ENCODE results near the gene TMEM229B.

The TMEM229B gene

GRCh38 chr14:67492538-67492937 lies 4.0 kb upstream of the TMEM229B start:
- H3K4me2 ChIP-seq (ENCODE audit: low read length) = no peak overlapping the region
- no peak for TF ChIP-seq CTCF (IDR thresholded peaks at IDR 0.05; ENCODE audit: low read depth, low read length)
- no peak for TF ChIP-seq EZH2phosphoT487 (IDR thresholded peaks at IDR 0.05; ENCODE audit: low read depth)
- peaks cover 7% of the 10 kb centered on the region; the same call in 1 of the 2 replicates for H4K20me1 ChIP-seq (ENCODE audit: insufficient read depth, low read length)
- no peaks in the 10 kb centered on the region for H3K79me2 ChIP-seq (ENCODE audit: low read length)
- no peak overlapping the region for H3K9ac ChIP-seq (ENCODE audit: low read length)
- H3K4me3 ChIP-seq (ENCODE audit: low read length) = no peak overlapping the region
- peaks cover 27% of the 10 kb centered on the region for H3K4me1 ChIP-seq (ENCODE audit: low read length)
- H3K27ac ChIP-seq (ENCODE audit: low read length) = no peak overlapping the region
- H2AFZ ChIP-seq (ENCODE audit: low read depth, low read length) = no peak overlapping the region
- peaks cover 22% of the 10 kb centered on the region for H3K36me3 ChIP-seq (replicated peaks; ENCODE audit: low read depth, low read length)
- H3K27me3 ChIP-seq (ENCODE audit: low read depth, low read length) = peaks cover 39% of the 10 kb centered on the region
- peaks cover 28% of the 10 kb centered on the region; the same call in 1 of the 2 replicates for H3K9me3 ChIP-seq (ENCODE audit: insufficient read depth, low read length)

GRCh38 chr14:67491741-67492507 lies 3.4 kb upstream of the TMEM229B start:
- Histone ChIP-seq H3K4me1 (ENCODE audit: low read length) (peaks cover 32% of the 10 kb centered on the region), H3K4me2 (ENCODE audit: low read length) (no peak overlapping the region), H3K79me2 (ENCODE audit: low read length) (no peaks in the 10 kb centered on the region), H2AFZ (ENCODE audit: low read depth, low read length) (no peak overlapping the region), H3K36me3 (replicated peaks; ENCODE audit: low read depth, low read length) (peaks cover 25% of the 10 kb centered on the region), H3K9ac (ENCODE audit: low read length) (no peak overlapping the region), H3K4me3 (ENCODE audit: low read length) (no peak overlapping the region), H3K9me3 (ENCODE audit: insufficient read depth, low read length) (peaks cover 31% of the 10 kb centered on the region; the same call in 1 of the 2 replicates), H3K27ac (ENCODE audit: low read length) (no peak overlapping the region), H4K20me1 (ENCODE audit: insufficient read depth, low read length) (peaks cover 7% of the 10 kb centered on the region; the same call in 1 of the 2 replicates), H3K27me3 (ENCODE audit: low read depth, low read length) (peaks cover 39% of the 10 kb centered on the region)
- TF ChIP-seq EZH2phosphoT487 (IDR thresholded peaks at IDR 0.05; ENCODE audit: low read depth) (no peak), CTCF (IDR thresholded peaks at IDR 0.05; ENCODE audit: low read depth, low read length) (no peak)

GRCh38 chr14:67491285-67491684 lies 2.8 kb upstream of the TMEM229B start:
- Histone ChIP-seq H3K27me3 (ENCODE audit: low read depth, low read length) (peaks cover 45% of the 10 kb centered on the region), H3K36me3 (replicated peaks; ENCODE audit: low read depth, low read length) (peaks cover 30% of the 10 kb centered on the region), H3K27ac (ENCODE audit: low read length) (no peak overlapping the region), H3K4me2 (ENCODE audit: low read length) (no peak overlapping the region), H3K9me3 (ENCODE audit: insufficient read depth, low read length) (peaks cover 36% of the 10 kb centered on the region; the same call in 1 of the 2 replicates), H3K9ac (ENCODE audit: low read length) (no peak overlapping the region), H3K79me2 (ENCODE audit: low read length) (no peaks in the 10 kb centered on the region), H4K20me1 (ENCODE audit: insufficient read depth, low read length) (peaks cover 7% of the 10 kb centered on the region; the same call in 1 of the 2 replicates), H3K4me1 (ENCODE audit: low read length) (peaks cover 32% of the 10 kb centered on the region), H2AFZ (ENCODE audit: low read depth, low read length) (no peak overlapping the region), H3K4me3 (ENCODE audit: low read length) (no peak overlapping the region)
- TF ChIP-seq CTCF (IDR thresholded peaks at IDR 0.05; ENCODE audit: low read depth, low read length) = no peak
- TF ChIP-seq EZH2phosphoT487 (IDR thresholded peaks at IDR 0.05; ENCODE audit: low read depth) = no peak

- Histone ChIP-seq H3K4me1 (ENCODE audit: low read length) (peaks cover 32% of the 10 kb centered on the region), H4K20me1 (ENCODE audit: insufficient read depth, low read length) (peaks cover 7% of the 10 kb centered on the region; the same call in 1 of the 2 replicates), H3K27me3 (ENCODE audit: low read depth, low read length) (peaks cover 51% of the 10 kb centered on the region), H3K4me3 (ENCODE audit: low read length) (no peak overlapping the region), H3K27ac (ENCODE audit: low read length) (no peak overlapping the region), H3K79me2 (ENCODE audit: low read length) (no peaks in the 10 kb centered on the region), H3K9ac (ENCODE audit: low read length) (no peak overlapping the region), H2AFZ (ENCODE audit: low read depth, low read length) (no peak overlapping the region), H3K4me2 (ENCODE audit: low read length) (no peak overlapping the region), H3K36me3 (replicated peaks; ENCODE audit: low read depth, low read length) (peaks cover 30% of the 10 kb centered on the region), H3K9me3 (ENCODE audit: insufficient read depth, low read length) (peaks cover 36% of the 10 kb centered on the region; the same call in 1 of the 2 replicates)
- TF ChIP-seq CTCF (IDR thresholded peaks at IDR 0.05; ENCODE audit: low read depth, low read length) (no peak), EZH2phosphoT487 (IDR thresholded peaks at IDR 0.05; ENCODE audit: low read depth) (no peak)
Measured at GRCh38 chr14:67490196-67490595, 1.7 kb upstream of the TMEM229B start.

Data from OCI-LY3 (cell line).